HG02970 (cell line): Measurements from ENCODE around the gene ZNF18.
"Not testable (repeated sequence)": the region's sequence is repeated elsewhere in the genome, so short reads cannot be mapped to it uniquely, and the experiment has no call there.

ENCODE experiments used
- ATAC-seq: cut with Tn5 transposase; IDR thresholded peaks from one replicate; pipeline ENCODE4 v1.9.1; 2021; ENCODE audit warnings: mild to moderate bottlenecking, moderate library complexity, moderate number of reproducible peaks; ENCODE audit not compliant: unreplicated experiment, low FRiP score

Gene ZNF18

GRCh38 chr17:11986179-11986941 lies 10.9 kb downstream of the ZNF18 start:
- no peak for ATAC-seq

- no peak for ATAC-seq
Observed at GRCh38 chr17:11981862-11982261, 15.4 kb downstream of the ZNF18 start.

GRCh38 chr17:11980813-11981212 lies 16.5 kb downstream of the ZNF18 start:
- no peak for ATAC-seq

GRCh38 chr17:11979795-11980194 lies 17.5 kb downstream of the ZNF18 start:
- no peak for ATAC-seq

GRCh38 chr17:11972741-11973140 lies 24.5 kb downstream of the ZNF18 start:
- not testable (repeated sequence) for ATAC-seq

- ATAC-seq, result no peak
Observed at GRCh38 chr17:11969565-11969964, 27.7 kb downstream of the ZNF18 start.

- no peak for ATAC-seq
Observed at GRCh38 chr17:11954936-11955335, 42.3 kb downstream of the ZNF18 start.

- no peak for ATAC-seq
Observed at GRCh38 chr17:11953924-11954323, 43.4 kb downstream of the ZNF18 start.

- ATAC-seq, result no peak
Observed at GRCh38 chr17:11952610-11953009, 44.7 kb downstream of the ZNF18 start.

GRCh38 chr17:11950771-11951519 lies 46.3 kb downstream of the ZNF18 start:
- ATAC-seq, result no peak

- not testable (repeated sequence) for ATAC-seq
Observed at GRCh38 chr17:11949571-11949970, 47.7 kb downstream of the ZNF18 start.

GRCh38 chr17:11948789-11949188 lies 48.5 kb downstream of the ZNF18 start:
- no peak for ATAC-seq

GRCh38 chr17:11944587-11944986 lies 52.7 kb downstream of the ZNF18 start:
- no peak for ATAC-seq

- ATAC-seq, result no peak
Observed at GRCh38 chr17:11943759-11944347, 53.4 kb downstream of the ZNF18 start.

GRCh38 chr17:11943086-11943485 lies 54.2 kb downstream of the ZNF18 start:
- not testable (repeated sequence) for ATAC-seq

- no peak for ATAC-seq
Observed at GRCh38 chr17:11940904-11941303, 56.4 kb downstream of the ZNF18 start.

- ATAC-seq, result no peak
Observed at GRCh38 chr17:11935734-11936406, 61.4 kb downstream of the ZNF18 start.

- ATAC-seq, result no peak
Observed at GRCh38 chr17:11932337-11932898, 64.9 kb downstream of the ZNF18 start.

- ATAC-seq, result no peak
Observed at GRCh38 chr17:11928436-11928835, 68.8 kb downstream of the ZNF18 start.
